SU-DHL-6 (cell line): Measurements from ENCODE around the gene SASS6.

Source experiments
- CTCF ChIP-seq: fragments of 200-600 bp; sonication (generic); IDR thresholded peaks from one replicate; pipeline ENCODE4 v1.5.1; 2017; ENCODE audit warnings: antibody characterized with exemption, mild to moderate bottlenecking, low read length, moderate library complexity; ENCODE audit not compliant: insufficient read depth, poor library complexity, severe bottlenecking
- EZH2phosphoT487 ChIP-seq: fragments of 200-600 bp; sonication (generic), shearing (Covaris generic); conservative IDR thresholded peaks from 2 replicates; pipeline ENCODE4 v1.6.1; 2018; ENCODE audit warnings: mild to moderate bottlenecking, antibody characterized with exemption, low read length, moderate library complexity, mixed read lengths

- TF ChIP-seq CTCF (no peak), EZH2phosphoT487 (no peak)
Measured at GRCh38 chr1:100115524-100115923, 17.2 kb downstream of the SASS6 start.
